Activated gamma-delta T cell treated with Interleukin-2 at 50 U/mL for 16 hours (primary cell): ENCODE data around the gene SH3GLB1.
"Not testable (repeated sequence)": the region's sequence is repeated elsewhere in the genome, so short reads cannot be mapped to it uniquely, and the experiment has no call there.

ENCODE experiments used
- DNase-seq: peaks from one replicate; pipeline ENCODE4 v3.0.0-alpha.2; 2020

Gene SH3GLB1

GRCh38 chr1:86704458-86704971 is at the start of gene SH3GLB1:
Gene SH3GLB1, plus strand, starts transcription at chr1:86704576. Its CDS starts 324 bp downstream, at chr1:86704900.
- peak; percentile 87 for DNase-seq

- DNase-seq, result not testable (repeated sequence)
These were observed 46.0 kb upstream of the SH3GLB1 start for GRCh38 chr1:86658381-86658780.

- no peak for DNase-seq
These were observed 38.0 kb upstream of the SH3GLB1 start for GRCh38 chr1:86666368-86666767.

- no peak for DNase-seq
These were observed 16.8 kb upstream of the SH3GLB1 start for GRCh38 chr1:86687595-86687994.

- DNase-seq, result no peak
These were observed 11.7 kb upstream of the SH3GLB1 start for GRCh38 chr1:86692641-86693040.

GRCh38 chr1:86695400-86695799 is 9.0 kb upstream of the SH3GLB1 start:
- DNase-seq, result no peak

- DNase-seq, result no peak
These were observed 7.9 kb upstream of the SH3GLB1 start for GRCh38 chr1:86696522-86696921.

GRCh38 chr1:86699186-86699585 is 5.2 kb upstream of the SH3GLB1 start:
- no peak for DNase-seq

GRCh38 chr1:86701731-86702130 is 2.6 kb upstream of the SH3GLB1 start:
- DNase-seq, result no peak

GRCh38 chr1:86702954-86703494 is 1.4 kb upstream of the SH3GLB1 start:
- DNase-seq, result not testable (repeated sequence)

GRCh38 chr1:86703696-86704457 is 499 bp upstream of the SH3GLB1 start:
- DNase-seq, result no peak

GRCh38 chr1:86704972-86705664 is 742 bp downstream of the SH3GLB1 start:
- DNase-seq, result peak; percentile 37

GRCh38 chr1:86705665-86705985 is 1.2 kb downstream of the SH3GLB1 start:
- no peak for DNase-seq

GRCh38 chr1:86706018-86706635 is 1.8 kb downstream of the SH3GLB1 start:
- no peak for DNase-seq

GRCh38 chr1:86708920-86709319 is 4.5 kb downstream of the SH3GLB1 start:
- no peak for DNase-seq

GRCh38 chr1:86712088-86712860 is 7.9 kb downstream of the SH3GLB1 start:
- no peak for DNase-seq

GRCh38 chr1:86713477-86713876 is 9.1 kb downstream of the SH3GLB1 start:
- DNase-seq, result no peak

- no peak for DNase-seq
These were observed 9.8 kb downstream of the SH3GLB1 start for GRCh38 chr1:86714159-86714558.

GRCh38 chr1:86714561-86715244 is 10.3 kb downstream of the SH3GLB1 start:
- no peak for DNase-seq

- DNase-seq, result no peak
These were observed 14.4 kb downstream of the SH3GLB1 start for GRCh38 chr1:86718786-86719185.

GRCh38 chr1:86731416-86731815 is 27.0 kb downstream of the SH3GLB1 start:
- no peak for DNase-seq

- no peak for DNase-seq
These were observed 29.0 kb downstream of the SH3GLB1 start for GRCh38 chr1:86733340-86733739.
